HG02943 (cell line): ENCODE results near the gene RHOXF1.
"Not testable (repeated sequence)": the region's sequence is repeated elsewhere in the genome, so short reads cannot be mapped to it uniquely, and the experiment has no call there.

Source experiments
- ATAC-seq: cut with Tn5 transposase; IDR thresholded peaks from one replicate; pipeline ENCODE4 v1.9.1; 2021; ENCODE audit warnings: mild to moderate bottlenecking, low read depth, moderate library complexity; ENCODE audit not compliant: unreplicated experiment

Gene RHOXF1

GRCh38 chrX:120115438-120115963 is at the start of gene RHOXF1:
RHOXF1 (minus strand) TSS chrX:120115913; CDS start chrX:120115862, 51 bp downstream.
- ATAC-seq = no peak

- not testable (repeated sequence) for ATAC-seq
Measured at GRCh38 chrX:120159086-120159485, 43.4 kb upstream of the RHOXF1 start.

GRCh38 chrX:120158313-120158712 is 42.6 kb upstream of the RHOXF1 start, which contains the start of gene RHOXF2:
RHOXF2 (plus strand) TSS chrX:120158613; CDS start chrX:120158751, 138 bp downstream.
- ATAC-seq = not testable (repeated sequence)

- ATAC-seq = not testable (repeated sequence)
Measured at GRCh38 chrX:120150109-120150744, 34.5 kb upstream of the RHOXF1 start.

GRCh38 chrX:120147537-120147936 is 31.8 kb upstream of the RHOXF1 start:
- no peak for ATAC-seq

GRCh38 chrX:120146323-120146722 is 30.6 kb upstream of the RHOXF1 start:
- not testable (repeated sequence) for ATAC-seq

GRCh38 chrX:120145295-120145925 is 29.7 kb upstream of the RHOXF1 start:
- no peak for ATAC-seq

GRCh38 chrX:120144178-120144844 is 28.6 kb upstream of the RHOXF1 start:
- no peak for ATAC-seq

- no peak for ATAC-seq
Measured at GRCh38 chrX:120140293-120140981, 24.7 kb upstream of the RHOXF1 start.

- ATAC-seq = no peak
Measured at GRCh38 chrX:120137439-120137838, 21.7 kb upstream of the RHOXF1 start.

- ATAC-seq = no peak
Measured at GRCh38 chrX:120136840-120137239, 21.1 kb upstream of the RHOXF1 start.

- ATAC-seq = no peak
Measured at GRCh38 chrX:120136128-120136527, 20.4 kb upstream of the RHOXF1 start.

- not testable (repeated sequence) for ATAC-seq
Measured at GRCh38 chrX:120128306-120128846, 12.7 kb upstream of the RHOXF1 start.

- ATAC-seq = no peak
Measured at GRCh38 chrX:120125444-120125843, 9.7 kb upstream of the RHOXF1 start.

- no peak for ATAC-seq
Measured at GRCh38 chrX:120120223-120120622, 4.5 kb upstream of the RHOXF1 start.

GRCh38 chrX:120111611-120112010 is 4.1 kb downstream of the RHOXF1 start:
- no peak for ATAC-seq

GRCh38 chrX:120109378-120109777 is 6.3 kb downstream of the RHOXF1 start:
- ATAC-seq = no peak

- not testable (repeated sequence) for ATAC-seq
Measured at GRCh38 chrX:120104707-120105106, 11.0 kb downstream of the RHOXF1 start.

GRCh38 chrX:120101057-120101456 is 14.7 kb downstream of the RHOXF1 start:
- not testable (repeated sequence) for ATAC-seq

GRCh38 chrX:120090208-120090607 is 25.5 kb downstream of the RHOXF1 start:
- ATAC-seq = no peak
